SH-SY5Y (cell line): ENCODE results near the gene RAD21L1.

Source experiments
- GATA2 ChIP-seq: IDR thresholded peaks from 2 replicates; pipeline ENCODE4 v1.6.1; 2011; ENCODE audit warnings: mild to moderate bottlenecking, low read depth, low read length
- GATA3 ChIP-seq: IDR thresholded peaks from 2 replicates; pipeline ENCODE4 v1.6.1; 2011; ENCODE audit warnings: low read depth, mild to moderate bottlenecking, low read length, moderate library complexity

DNA sequence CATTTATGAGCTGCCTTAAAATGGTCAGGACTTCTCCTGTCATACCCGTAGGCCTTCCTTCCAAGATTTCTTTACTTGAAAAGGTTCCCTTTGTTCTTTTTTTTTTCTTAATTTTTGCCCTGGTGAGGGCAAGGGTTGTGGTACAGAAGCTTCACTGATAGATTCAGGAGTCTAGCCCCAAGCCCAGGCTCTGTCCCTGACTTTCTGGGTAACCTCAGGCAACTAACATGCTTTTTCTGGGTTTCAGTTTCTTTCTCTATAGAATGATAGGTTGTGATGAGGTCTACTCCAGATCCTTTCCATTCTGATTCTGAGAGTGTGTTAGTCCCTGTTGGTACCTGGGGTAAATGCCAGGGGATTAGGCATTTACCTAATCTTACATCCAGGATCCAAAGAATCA lies 61.5 kb downstream of the RAD21L1 start:
- no peak for TF ChIP-seq GATA3
- no peak for TF ChIP-seq GATA2
